Chondrocyte (in vitro differentiated cells): Measurements from ENCODE around the gene PRAC2. TPM values are rescaled to one million over a fixed set of nuclear protein-coding genes. Genes with fewer than 3 reads are reported as not detected.

Experiments used
- DNase-seq: peaks from one replicate; pipeline ENCODE4 v3.0.0; 2021; ENCODE audit warnings: mixed read lengths, low spot score
- H3K27ac Mint-ChIP-seq: one replicate; pipeline ENCODE4 v1.8.0; 2021; ENCODE audit warnings: mild to moderate bottlenecking, moderate library complexity, mixed read lengths; ENCODE audit not compliant: unreplicated experiment
- H3K27me3 Mint-ChIP-seq: 2 replicates; pipeline ENCODE4 v1.8.0; 2021; ENCODE audit warnings: low read depth, mixed read lengths
- H3K36me3 Mint-ChIP-seq: 2 replicates; pipeline ENCODE4 v1.8.0; 2021; ENCODE audit warnings: low read depth, mixed read lengths
- H3K4me1 Mint-ChIP-seq: 2 replicates; pipeline ENCODE4 v1.8.0; 2021; ENCODE audit warnings: low read depth, mild to moderate bottlenecking, mixed read lengths
- H3K4me3 Mint-ChIP-seq: one replicate; pipeline ENCODE4 v1.8.0; 2021; ENCODE audit warnings: mild to moderate bottlenecking, moderate library complexity, mixed read lengths; ENCODE audit not compliant: unreplicated experiment
- H3K9me3 Mint-ChIP-seq: 2 replicates; pipeline ENCODE4 v1.8.0; 2021; ENCODE audit warnings: low read depth, mixed read lengths
- CTCF ChIP-seq: fragments of 200-600 bp; sonication (generic); IDR thresholded peaks from 2 replicates; pipeline ENCODE4 v1.5.0; 2021; ENCODE audit warnings: antibody characterized with exemption, mild to moderate bottlenecking, moderate library complexity
- total RNA-seq: library from RNA; stranded (reverse); gene quantifications from 3 replicates; pipeline ENCODE4 v1.2.1, GENCODE V29; 2021

PRAC2 gene
- total RNA-seq, 1 donor from 2014 or later = not detected

- peaks cover 91% of the 10 kb centered on the region for H3K27me3 Mint-ChIP-seq
- peaks cover 14% of the 10 kb centered on the region for H3K4me1 Mint-ChIP-seq
- no peak overlapping the region for H3K4me3 Mint-ChIP-seq
Observed at GRCh38 chr17:48725288-48726064, 2.5 kb downstream of the PRAC2 start.

GRCh38 chr17:48726114-48726915, 3.3 kb downstream of the PRAC2 start:
- DNase-seq = no peak
- peaks cover 2% of the 10 kb centered on the region for H3K36me3 Mint-ChIP-seq
- H3K27me3 Mint-ChIP-seq = peaks cover 91% of the 10 kb centered on the region
- H3K27ac Mint-ChIP-seq = no peak overlapping the region
- H3K9me3 Mint-ChIP-seq = no peaks in the 10 kb centered on the region
- no peak overlapping the region for H3K4me3 Mint-ChIP-seq
- peaks cover 14% of the 10 kb centered on the region for H3K4me1 Mint-ChIP-seq
- no peak for TF ChIP-seq CTCF

More at GRCh38 chr17:48725288-48726064, 2.5 kb downstream of the PRAC2 start:
- H3K9me3 Mint-ChIP-seq = no peaks in the 10 kb centered on the region
- no peak overlapping the region for H3K27ac Mint-ChIP-seq
- no peak for TF ChIP-seq CTCF
- peaks cover 2% of the 10 kb centered on the region for H3K36me3 Mint-ChIP-seq
- DNase-seq = no peak

GRCh38 chr17:48726916-48727286, 3.9 kb downstream of the PRAC2 start:
- H3K9me3 Mint-ChIP-seq = no peaks in the 10 kb centered on the region
- H3K4me1 Mint-ChIP-seq = peaks cover 14% of the 10 kb centered on the region
- no peak overlapping the region for H3K4me3 Mint-ChIP-seq
- H3K36me3 Mint-ChIP-seq = peaks cover 2% of the 10 kb centered on the region
- no peak for TF ChIP-seq CTCF
- peaks cover 93% of the 10 kb centered on the region for H3K27me3 Mint-ChIP-seq
- no peak overlapping the region for H3K27ac Mint-ChIP-seq
- no peak for DNase-seq

GRCh38 chr17:48727415-48728175, 4.6 kb downstream of the PRAC2 start:
- no peak for TF ChIP-seq CTCF
- no peak overlapping the region for H3K4me3 Mint-ChIP-seq
- H3K4me1 Mint-ChIP-seq = peaks cover 14% of the 10 kb centered on the region
- H3K27me3 Mint-ChIP-seq = peaks cover 93% of the 10 kb centered on the region
- no peak for DNase-seq
- peaks cover 2% of the 10 kb centered on the region for H3K36me3 Mint-ChIP-seq
- H3K9me3 Mint-ChIP-seq = no peaks in the 10 kb centered on the region
- H3K27ac Mint-ChIP-seq = no peak overlapping the region
